GM06990 (cell line): ENCODE data around the gene EML1.
"Not testable (repeated sequence)": the region's sequence is repeated elsewhere in the genome, so short reads cannot be mapped to it uniquely, and the experiment has no call there.

ENCODE experiments used
- DNase-seq: peaks from one replicate; pipeline ENCODE4 v3.0.0-alpha.2; 2011; ENCODE audit not compliant: insufficient read length; ENCODE audit errors: extremely low read depth
- H3K27me3 ChIP-seq: replicated peaks from 2 replicates; pipeline ENCODE4 v1.6.0; 2011; ENCODE audit warnings: low read length; ENCODE audit not compliant: control insufficient read depth, insufficient read depth
- H3K36me3 ChIP-seq: 2 replicates; pipeline ENCODE4 v1.5.1; 2011; ENCODE audit warnings: low read length; ENCODE audit not compliant: control insufficient read depth, insufficient read depth
- H3K4me3 ChIP-seq: replicated peaks from 2 replicates; pipeline ENCODE4 v1.5.1; 2011; ENCODE audit warnings: low read depth, mild to moderate bottlenecking, control low read depth, low read length
- CTCF ChIP-seq: IDR thresholded peaks from 2 replicates; pipeline ENCODE4 v1.5.1; 2011; ENCODE audit warnings: low read length, control low read depth, mild to moderate bottlenecking, inconsistent platforms; ENCODE audit not compliant: insufficient read depth, poor library complexity, severe bottlenecking

The EML1 gene

GRCh38 chr14:99946652-99947489 is 153.7 kb downstream of the EML1 start:
- peak; percentile 50 for DNase-seq
- TF ChIP-seq CTCF: peak; percentile 97
- Histone ChIP-seq H3K4me3 (no peak overlapping the region; the same call in 1 of the 2 replicates), H3K27me3 (no peaks in the 10 kb centered on the region), H3K36me3 (no peaks in the 10 kb centered on the region)

DNA sequence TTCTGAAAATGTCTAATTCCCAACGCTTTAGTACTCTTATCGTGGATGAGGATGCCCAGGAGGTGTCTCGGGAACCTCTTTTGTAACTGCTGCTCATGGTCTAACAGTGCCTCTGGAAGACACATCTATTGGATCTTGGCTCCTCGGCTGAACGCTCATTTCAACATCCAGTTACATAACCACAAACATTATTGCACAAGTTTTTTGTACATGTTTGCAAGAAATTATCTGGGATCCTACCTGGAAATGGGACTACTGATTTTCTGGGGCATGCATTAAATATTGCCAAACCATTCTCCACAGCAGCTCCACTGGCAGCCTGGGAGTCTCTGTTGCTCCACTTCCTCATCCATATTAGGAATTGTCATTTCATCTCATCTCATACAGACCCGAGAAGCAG is 154.5 kb downstream of the EML1 start:
- no peak overlapping the region for H3K4me3 ChIP-seq
- no peak for DNase-seq
- no peak for TF ChIP-seq CTCF
- no peaks in the 10 kb centered on the region for H3K36me3 ChIP-seq
- no peaks in the 10 kb centered on the region for H3K27me3 ChIP-seq

GRCh38 chr14:99949011-99949732 is 156.0 kb downstream of the EML1 start:
- not testable (repeated sequence) for DNase-seq, H3K27me3 ChIP-seq, H3K36me3 ChIP-seq, H3K4me3 ChIP-seq

- TF ChIP-seq CTCF: no peak
- H3K4me3 ChIP-seq: no peak overlapping the region
- H3K36me3 ChIP-seq: no peaks in the 10 kb centered on the region
- no peaks in the 10 kb centered on the region for H3K27me3 ChIP-seq
- DNase-seq: no peak
Measured at GRCh38 chr14:99950181-99950580, 157.0 kb downstream of the EML1 start.

GRCh38 chr14:99951085-99951484 is 157.9 kb downstream of the EML1 start:
- no peak for TF ChIP-seq CTCF
- no peaks in the 10 kb centered on the region for H3K27me3 ChIP-seq
- no peak overlapping the region for H3K4me3 ChIP-seq
- H3K36me3 ChIP-seq: no peaks in the 10 kb centered on the region
- DNase-seq: no peak

DNA sequence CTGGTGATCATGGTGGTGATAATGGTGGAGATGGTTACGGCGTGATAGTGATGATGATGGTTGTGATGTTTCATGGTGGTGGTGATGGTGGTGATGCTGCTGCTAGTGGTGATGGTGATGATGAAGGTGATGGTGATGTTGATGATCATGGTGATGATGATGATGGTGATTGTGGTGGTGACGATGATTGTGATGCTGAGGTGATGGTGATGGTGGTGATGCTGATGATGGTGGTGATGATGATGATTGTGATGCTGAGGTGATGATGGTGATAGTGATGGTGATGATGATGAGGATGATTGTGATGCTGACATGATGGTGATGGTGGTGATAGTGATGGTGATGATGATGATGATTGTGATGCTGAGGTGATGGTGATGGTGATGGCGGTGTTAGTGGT is 158.8 kb downstream of the EML1 start:
- no peak for TF ChIP-seq CTCF
- no peaks in the 10 kb centered on the region for H3K27me3 ChIP-seq
- DNase-seq: no peak
- no peak overlapping the region for H3K4me3 ChIP-seq
- H3K36me3 ChIP-seq: no peaks in the 10 kb centered on the region
